Measurements from ENCODE around the gene TTC17.

The TTC17 gene

DNA sequence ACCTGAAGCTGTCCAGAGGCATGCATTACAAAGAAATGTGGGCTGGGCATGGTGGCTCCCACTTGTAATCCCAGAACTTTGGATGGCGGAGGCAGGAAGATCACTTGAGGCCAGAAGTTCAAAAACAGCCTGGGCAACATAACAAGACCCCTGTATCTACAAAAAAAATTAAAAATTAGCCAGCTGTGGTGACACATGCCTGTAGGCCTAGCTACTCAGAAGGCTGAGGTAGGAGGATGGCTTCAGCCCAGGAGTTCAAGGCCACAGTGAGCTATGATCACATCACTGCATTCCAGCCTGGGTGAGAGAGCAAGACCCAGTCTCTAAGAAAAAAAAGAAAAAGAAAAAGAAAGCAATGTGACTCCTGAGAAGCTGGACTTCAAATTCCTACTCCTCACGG, 183.3 kb downstream of the TTC17 start:
- DNase-seq, result no peak

DNA sequence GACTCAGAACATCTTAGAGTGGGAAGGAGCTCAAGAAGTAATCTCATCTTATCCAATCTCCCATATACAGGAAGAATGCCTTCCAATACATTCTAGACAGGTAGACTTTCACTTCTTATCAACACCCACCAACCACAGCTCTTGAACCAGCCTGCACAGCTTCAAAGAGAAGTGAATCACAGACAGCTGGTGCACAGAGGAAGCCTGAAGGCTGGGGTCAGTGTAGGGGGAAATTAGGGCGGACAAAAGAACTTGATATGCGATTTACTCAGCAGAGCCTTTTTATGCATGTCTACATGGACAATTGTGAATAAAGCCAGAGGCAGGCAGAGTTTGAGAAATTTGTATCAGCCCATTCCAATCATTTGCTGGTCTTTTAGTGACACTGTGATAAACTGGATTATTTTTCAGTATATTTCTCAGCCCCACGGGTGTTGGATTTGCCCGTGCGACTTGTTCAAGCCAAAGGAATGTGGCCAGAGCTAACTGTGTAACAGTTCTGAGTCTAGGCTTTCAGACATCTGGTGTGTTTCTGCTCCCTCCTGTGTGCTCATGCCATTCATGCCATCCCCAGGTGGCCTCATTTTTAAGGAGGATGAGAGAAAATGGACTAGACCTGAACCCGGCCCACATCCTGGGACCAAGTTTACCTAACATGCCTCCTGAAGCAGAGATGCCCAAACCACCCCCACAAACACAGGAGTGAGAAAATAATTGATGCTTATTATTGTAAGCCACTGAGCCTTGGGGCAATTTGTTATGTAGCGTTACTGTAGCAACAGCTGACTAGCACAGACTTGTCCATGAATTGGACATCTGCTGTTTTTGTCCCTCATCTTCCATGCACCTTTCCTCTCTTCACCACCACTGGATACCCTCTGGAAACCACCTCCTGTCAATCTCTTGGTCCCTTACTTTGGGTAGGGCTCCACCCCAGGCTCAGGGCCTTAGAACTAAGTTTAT, 184.3 kb downstream of the TTC17 start:
- DNase-seq, result no peak

Measured in activated effector memory CD4-positive, alpha-beta T cell treated with Interleukin-2 at 50 U/mL for 16 hours (primary cell).